A673 (cell line): ENCODE measurements around the gene CYP4F8. TPM values are rescaled to one million over a fixed set of nuclear protein-coding genes. Genes with fewer than 3 reads are reported as not detected.

ENCODE experiments used
- BruUV-seq: library from RNA; stranded (reverse); fragments of 400-500 nt; replicated peaks from 2 replicates; lab custom pipeline; 2021; lab: Mats Ljungman, UMichigan
- CTCF ChIA-PET: fragments of 300-600 bp; sonication (Branson Sonifier 250); formaldehyde crosslinking; loops from one replicate; lab custom pipeline; 2022; ENCODE audit warnings: antibody characterized with exemption; lab: Charles Lee
- POLR2A ChIA-PET: fragments of 300-600 bp; sonication (Branson Sonifier 250); formaldehyde crosslinking; loops from one replicate; lab custom pipeline; 2022; ENCODE audit warnings: antibody characterized with exemption; ENCODE audit not compliant: low non-redundant PET; lab: Charles Lee
- DNase-seq: peaks from one replicate; pipeline ENCODE4 v3.0.0-alpha.2; 2015; ENCODE audit warnings: low spot score
- H3K27ac ChIP-seq: fragments of 200-600 bp; sonication (generic); 2 replicates; pipeline ENCODE4 v1.5.1; 2016; ENCODE audit warnings: mixed run types, low read depth, mild to moderate bottlenecking, mixed read lengths, antibody characterized with exemption, low read length; ENCODE audit not compliant: poor library complexity, severe bottlenecking
- H3K27me3 ChIP-seq: fragments of 200-600 bp; sonication (generic); replicated peaks from 2 replicates; pipeline ENCODE4 v1.6.1; 2017; ENCODE audit warnings: mixed run types, low read depth, mild to moderate bottlenecking, mixed read lengths, antibody characterized with exemption, low read length; ENCODE audit not compliant: insufficient read depth, poor library complexity
- H3K36me3 ChIP-seq: fragments of 200-600 bp; sonication (generic); 2 replicates; pipeline ENCODE4 v1.6.1; 2016; ENCODE audit warnings: mixed run types, mild to moderate bottlenecking, mixed read lengths, antibody characterized with exemption, low read length; ENCODE audit not compliant: insufficient read depth, poor library complexity, severe bottlenecking
- H3K4me1 ChIP-seq: fragments of 200-600 bp; sonication (generic); 2 replicates; pipeline ENCODE4 v1.6.1; 2017; ENCODE audit warnings: mixed run types, mild to moderate bottlenecking, mixed read lengths, antibody characterized with exemption, low read length; ENCODE audit not compliant: insufficient read depth, poor library complexity, severe bottlenecking
- H3K4me3 ChIP-seq: fragments of 200-600 bp; sonication (generic); 2 replicates; pipeline ENCODE4 v1.5.1; 2016; ENCODE audit warnings: low read depth, mixed run types, mild to moderate bottlenecking, mixed read lengths, low read length; ENCODE audit not compliant: poor library complexity, severe bottlenecking
- H3K9me3 ChIP-seq: fragments of 200-600 bp; sonication (generic); 2 replicates; pipeline ENCODE4 v1.6.1; 2016; ENCODE audit warnings: mixed run types, low read depth, mild to moderate bottlenecking, mixed read lengths, antibody characterized with exemption, low read length; ENCODE audit not compliant: poor library complexity, severe bottlenecking
- CTCF ChIP-seq: fragments of 300-800, 200-600 bp; sonication (generic); conservative IDR thresholded peaks from 2 replicates; pipeline ENCODE4 v1.5.1; 2017; ENCODE audit warnings: low read depth, mild to moderate bottlenecking, antibody characterized with exemption, low read length, moderate library complexity, mixed read lengths
- EZH2 ChIP-seq: fragments of 200-600 bp; sonication (generic); IDR thresholded peaks from 2 replicates; pipeline ENCODE4 v1.6.1; 2017; ENCODE audit warnings: borderline replicate concordance, low read depth, mild to moderate bottlenecking, mixed read lengths, antibody characterized with exemption, low read length; ENCODE audit not compliant: poor library complexity, severe bottlenecking
- intact Hi-C: fragments of 100-400 bp; cut with micrococcal nuclease; formaldehyde crosslinking; loops from one replicate; pipeline ENCODE4 v1.10.0; 2022; ENCODE audit not compliant: unreplicated experiment
- total RNA-seq: library from RNA; stranded (reverse); gene quantifications from 2 replicates; pipeline ENCODE4 v1.2.3, GENCODE V29; 2021

Gene CYP4F8
- total RNA-seq, 1 experiment from 2014 or later = not detected

GRCh38 chr19:15576526-15577156 is 38.4 kb upstream of the CYP4F8 start:
- intact Hi-C loops = no loop called here
- no peak overlapping the region for H3K4me3 ChIP-seq
- no TSS peak for BruUV-seq
- H3K27ac ChIP-seq = no peak overlapping the region
- H3K4me1 ChIP-seq = no peaks in the 10 kb centered on the region
- H3K36me3 ChIP-seq = no peaks in the 10 kb centered on the region
- no peaks in the 10 kb centered on the region for H3K9me3 ChIP-seq
- peaks cover 4% of the 10 kb centered on the region for H3K27me3 ChIP-seq
- TF ChIP-seq EZH2 (no peak), CTCF (no peak)
- DNase-seq = no peak
- POLR2A ChIA-PET = no interaction called here
- CTCF ChIA-PET = no interaction called here

- intact Hi-C loops = no loop called here
- H3K36me3 ChIP-seq = no peaks in the 10 kb centered on the region
Observed at GRCh38 chr19:15577184-15577771, 37.7 kb upstream of the CYP4F8 start.

GRCh38 chr19:15583346-15583745 is 31.7 kb upstream of the CYP4F8 start:
- no peak for DNase-seq
- H3K9me3 ChIP-seq = no peaks in the 10 kb centered on the region
- ChIA-PET POLR2A (no interaction called here), CTCF (no interaction called here)
- peaks cover 14% of the 10 kb centered on the region for H3K27me3 ChIP-seq
- no peaks in the 10 kb centered on the region for H3K4me1 ChIP-seq
- intact Hi-C loops = no loop called here
- no peak overlapping the region for H3K4me3 ChIP-seq
- no TSS peak for BruUV-seq
- no peaks in the 10 kb centered on the region for H3K36me3 ChIP-seq
- TF ChIP-seq EZH2 = no peak
- TF ChIP-seq CTCF = no peak
- no peak overlapping the region for H3K27ac ChIP-seq

More at GRCh38 chr19:15577184-15577771, 37.7 kb upstream of the CYP4F8 start:
- Histone ChIP-seq H3K27me3 (peaks cover 9% of the 10 kb centered on the region), H3K9me3 (no peaks in the 10 kb centered on the region), H3K4me3 (no peak overlapping the region), H3K27ac (no peak overlapping the region), H3K4me1 (no peaks in the 10 kb centered on the region)
- DNase-seq = no peak
- no TSS peak for BruUV-seq
- POLR2A ChIA-PET = no interaction called here
- CTCF ChIA-PET = no interaction called here
- no peak for TF ChIP-seq EZH2
- no peak for TF ChIP-seq CTCF
